Effector CD4-positive, alpha-beta T cell (primary cell): ENCODE measurements around the gene ZFPM1.
"Not testable (repeated sequence)": the region's sequence is repeated elsewhere in the genome, so short reads cannot be mapped to it uniquely, and the experiment has no call there.

ENCODE experiments used
- DNase-seq: peaks from one replicate; pipeline ENCODE4 v3.0.0-alpha.2; 2020
- total RNA-seq: gene quantifications from one replicate; lab custom pipeline; 2026; lab: John Stamatoyannopoulos, UW

Gene ZFPM1
- 61.5 reads per million, percentile 73 among the genes with 10 or more reads in this experiment for total RNA-seq

- DNase-seq, result no peak
These were observed at the start of gene ZFPM1 for GRCh38 chr16:88453217-88453531. Gene ZFPM1, plus strand, starts transcription at chr16:88453280. Its CDS starts 359 bp downstream, at chr16:88453639.

GRCh38 chr16:88403794-88404581 lies 49.1 kb upstream of the ZFPM1 start:
- DNase-seq, result no peak

- no peak for DNase-seq
These were observed 48.3 kb upstream of the ZFPM1 start for GRCh38 chr16:88404769-88405168.

GRCh38 chr16:88405216-88406060 lies 47.6 kb upstream of the ZFPM1 start:
- DNase-seq, result no peak

GRCh38 chr16:88406096-88407041 lies 46.7 kb upstream of the ZFPM1 start:
- no peak for DNase-seq

GRCh38 chr16:88407042-88407420 lies 46.0 kb upstream of the ZFPM1 start:
- no peak for DNase-seq

- no peak for DNase-seq
These were observed 45.3 kb upstream of the ZFPM1 start for GRCh38 chr16:88407807-88408206.

GRCh38 chr16:88408561-88409142 lies 44.4 kb upstream of the ZFPM1 start:
- DNase-seq, result no peak

- no peak for DNase-seq
These were observed 43.6 kb upstream of the ZFPM1 start for GRCh38 chr16:88409296-88410065.

- DNase-seq, result not testable (repeated sequence)
These were observed 42.6 kb upstream of the ZFPM1 start for GRCh38 chr16:88410297-88410968.

- DNase-seq, result no peak
These were observed 41.0 kb upstream of the ZFPM1 start for GRCh38 chr16:88411951-88412576.

GRCh38 chr16:88412766-88413165 lies 40.3 kb upstream of the ZFPM1 start:
- no peak for DNase-seq

- no peak for DNase-seq
These were observed 39.8 kb upstream of the ZFPM1 start for GRCh38 chr16:88413231-88413630.

GRCh38 chr16:88413631-88414030 lies 39.4 kb upstream of the ZFPM1 start:
- DNase-seq, result no peak

GRCh38 chr16:88414521-88415380 lies 38.3 kb upstream of the ZFPM1 start:
- no peak for DNase-seq

- no peak for DNase-seq
These were observed 37.7 kb upstream of the ZFPM1 start for GRCh38 chr16:88415381-88415705.

- no peak for DNase-seq
These were observed 37.3 kb upstream of the ZFPM1 start for GRCh38 chr16:88415713-88416323.

GRCh38 chr16:88416686-88417085 lies 36.4 kb upstream of the ZFPM1 start:
- DNase-seq, result no peak
